ENCODE results near the gene ARHGDIA.

The ARHGDIA gene

DNA sequence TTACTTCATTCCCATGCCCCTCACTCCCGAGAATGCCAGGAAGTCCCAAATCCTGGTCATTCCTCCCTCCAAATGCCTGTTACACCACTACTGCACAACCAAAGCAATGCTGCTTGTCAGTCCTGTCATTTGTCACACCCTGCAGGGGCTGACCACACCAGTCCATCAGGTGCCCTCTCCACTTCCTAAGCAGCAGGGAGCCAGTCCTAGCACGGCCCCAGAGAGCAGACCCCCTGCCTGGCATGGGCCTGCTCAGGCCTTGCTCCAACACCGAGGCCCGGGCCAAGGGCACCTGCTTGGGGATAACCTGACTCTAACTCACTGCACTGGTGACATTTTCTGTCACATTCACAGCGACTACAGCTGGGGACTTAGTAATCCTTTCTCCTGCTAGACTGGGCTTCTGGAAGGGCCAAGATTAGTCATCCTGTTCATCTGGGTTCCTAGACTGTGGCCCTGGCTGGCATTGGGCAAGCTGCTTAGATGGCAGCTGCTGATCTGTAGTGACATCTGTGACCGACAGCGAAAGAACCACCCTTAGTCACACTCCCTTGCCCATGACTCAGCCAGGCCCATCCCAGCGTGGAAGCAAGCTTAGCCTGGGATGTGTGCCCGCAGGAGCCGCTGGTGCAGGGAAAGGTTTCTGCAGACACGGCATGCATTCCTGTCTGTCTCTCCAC is 14.9 kb upstream of the ARHGDIA start:
- DNase-seq = no peak

DNA sequence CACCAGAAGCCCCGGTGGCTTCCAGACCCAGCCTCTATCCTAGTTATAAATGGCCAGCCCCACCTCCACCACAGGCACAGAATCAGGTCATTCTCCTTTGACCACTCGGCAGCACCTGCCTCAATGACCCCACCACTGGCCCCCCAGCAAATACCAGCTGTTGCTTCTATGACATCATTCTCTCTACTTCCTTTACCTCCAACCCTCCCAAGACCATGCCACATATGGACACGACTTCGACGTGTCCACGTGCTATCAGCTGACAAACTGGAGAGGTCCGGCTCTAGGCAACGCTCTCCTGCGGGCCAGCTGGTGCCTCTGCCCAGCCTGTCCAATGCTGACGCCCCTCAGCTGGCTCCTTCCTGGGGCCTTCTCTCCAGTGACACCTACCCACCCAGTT is 14.3 kb upstream of the ARHGDIA start:
- no peak for DNase-seq

GRCh38 chr17:81884968-81885367 is 13.8 kb upstream of the ARHGDIA start:
- DNase-seq = no peak

DNA sequence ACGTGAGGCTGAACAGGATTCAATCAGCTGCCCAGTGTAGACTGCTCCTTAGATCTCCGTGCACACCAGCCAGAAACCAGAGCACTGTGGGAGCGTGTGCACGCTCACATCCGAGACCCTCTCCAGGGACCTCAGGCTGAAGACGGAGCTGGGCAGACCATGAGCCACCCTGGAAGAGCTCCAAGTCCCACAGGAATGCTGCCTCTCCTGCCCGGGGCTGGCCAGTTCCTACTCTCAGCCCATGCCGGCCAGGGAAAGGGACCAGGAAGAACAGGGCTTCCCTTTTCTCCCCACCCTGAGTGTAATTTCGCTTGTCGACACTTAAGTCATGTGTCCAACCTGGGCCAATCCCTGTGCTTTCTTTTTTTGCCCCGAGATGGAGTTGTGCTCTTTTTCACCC is 13.4 kb upstream of the ARHGDIA start:
- DNase-seq = no peak

DNA sequence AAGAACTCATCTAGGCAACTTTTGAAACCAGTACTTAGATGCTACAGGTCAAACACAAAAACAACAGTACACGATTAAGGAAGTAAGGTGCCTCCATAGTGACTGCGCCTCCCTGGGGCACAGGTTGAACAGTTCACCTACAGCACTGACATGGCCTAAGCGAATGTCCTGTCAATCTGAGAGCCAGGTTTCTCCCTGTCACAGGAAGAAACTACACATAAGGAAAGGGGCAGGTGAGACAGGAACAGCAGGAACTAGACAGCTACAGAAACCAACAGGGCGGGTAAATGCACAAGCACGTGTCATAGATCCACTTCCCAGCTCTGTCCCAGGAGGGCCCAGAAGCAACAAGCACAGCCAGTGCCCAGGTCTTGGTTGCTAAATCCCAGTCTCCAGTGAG is 8.0 kb upstream of the ARHGDIA start:
- no peak for DNase-seq

GRCh38 chr17:81878294-81878693 is 7.2 kb upstream of the ARHGDIA start:
- DNase-seq = no peak

DNA sequence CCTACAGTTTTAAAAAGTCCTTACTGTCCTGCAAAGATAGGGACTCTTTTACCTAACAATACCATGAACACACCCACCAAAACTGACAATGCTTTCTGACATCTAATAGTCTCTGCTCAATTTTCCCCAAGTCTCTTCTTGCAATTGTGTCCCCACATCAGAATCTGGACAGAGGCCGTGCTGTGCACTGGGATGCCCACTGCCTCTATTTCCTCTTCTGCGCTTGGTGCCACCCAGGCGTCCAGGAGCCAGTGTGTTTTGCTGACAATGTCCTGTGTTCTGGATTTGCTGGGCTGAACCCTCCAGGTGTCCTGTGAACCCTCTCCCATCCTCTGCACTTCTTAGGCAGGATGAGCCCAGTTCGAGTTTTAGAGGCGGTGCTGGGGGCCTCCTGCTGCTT is 6.4 kb upstream of the ARHGDIA start:
- DNase-seq = no peak

DNA sequence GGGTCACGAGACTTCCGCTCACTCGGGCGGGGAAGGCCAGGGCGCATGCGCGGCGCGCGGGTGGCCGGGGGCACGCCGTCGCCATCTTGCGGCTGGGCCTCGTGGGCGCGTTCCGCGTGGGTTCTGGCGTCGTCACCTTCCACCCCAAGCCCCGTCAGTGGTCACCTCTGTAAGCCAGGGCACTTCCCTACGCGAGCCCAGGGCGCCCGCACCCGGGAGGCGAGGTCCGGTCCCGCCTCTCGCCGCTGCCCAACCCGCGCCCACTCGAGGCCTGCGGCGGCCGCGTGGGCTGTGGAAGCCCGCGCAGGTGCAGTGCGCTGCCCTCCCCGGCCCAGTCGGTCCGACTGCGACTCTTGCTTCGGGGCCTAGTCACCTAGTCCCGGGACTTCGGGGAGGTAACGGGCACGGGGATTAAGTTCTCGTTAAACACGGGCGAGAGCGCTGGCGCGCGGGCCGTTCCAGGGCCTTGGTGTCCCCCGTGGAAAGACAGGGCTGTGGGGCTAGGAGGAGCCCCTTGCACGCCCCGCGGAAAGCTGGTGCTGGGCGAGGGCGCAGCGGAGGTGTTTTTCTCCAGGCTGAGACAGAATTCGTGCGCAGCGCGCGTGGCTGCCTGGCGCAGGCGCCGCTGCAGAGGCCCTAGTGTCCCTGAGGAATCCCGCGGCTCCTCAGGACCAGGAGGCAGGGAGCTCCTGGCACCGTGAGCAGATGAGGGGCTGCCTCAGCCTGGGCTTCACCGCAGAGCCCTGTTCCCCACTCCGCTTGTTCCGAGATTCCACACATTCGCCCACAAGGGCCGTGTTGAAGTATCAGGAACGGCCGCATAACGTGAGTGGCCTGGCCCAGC is 472 bp upstream of the ARHGDIA start:
- DNase-seq = peak; percentile 88 to 95 (median 92)

DNA sequence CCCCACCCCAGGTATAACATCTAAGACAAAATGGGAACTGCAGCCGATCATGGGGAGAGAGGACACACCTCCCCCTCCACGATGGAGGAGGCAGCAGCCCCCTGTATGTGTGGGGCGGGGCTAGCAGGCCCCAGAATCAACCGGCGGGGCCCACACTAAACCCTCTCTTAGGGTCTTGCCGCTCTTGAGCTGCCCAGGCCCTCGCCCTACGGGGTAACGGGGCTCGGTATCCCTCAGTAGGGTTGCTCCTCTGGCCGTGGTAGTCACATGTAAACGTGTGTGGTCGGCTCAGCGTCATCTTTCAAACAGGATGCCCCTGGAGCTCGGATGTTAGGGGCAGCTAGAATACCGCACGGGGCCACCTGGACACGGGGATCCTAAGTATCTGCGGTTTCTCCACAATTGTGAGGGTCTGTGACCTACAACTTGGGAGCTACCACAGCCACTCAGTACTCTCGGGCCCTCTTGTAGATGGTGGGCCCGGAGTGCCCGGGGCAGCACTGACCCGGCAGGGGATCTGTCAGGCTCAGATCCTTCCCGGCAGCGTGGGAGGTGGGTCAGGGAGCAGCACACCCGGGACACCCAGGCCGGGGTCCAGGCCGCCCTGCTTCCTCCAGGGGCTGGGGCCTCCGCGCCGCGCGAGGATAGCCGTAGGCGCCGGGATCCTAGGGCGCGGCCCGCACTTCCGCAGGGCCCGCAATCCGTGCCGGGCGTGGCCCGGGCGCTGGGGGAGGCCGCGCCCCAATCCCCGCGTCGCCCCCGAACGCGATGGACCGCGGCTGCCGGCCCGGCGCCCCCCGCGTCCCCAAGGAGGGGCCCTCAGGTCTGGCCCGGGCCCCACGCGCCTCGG is 781 bp downstream of the ARHGDIA start:
- peak in 1 of 4 experiments; percentile 29 for DNase-seq

- peak in 2 of 4 experiments; percentile 24 to 28 for DNase-seq
Measured at GRCh38 chr17:81869221-81870130, 1.7 kb downstream of the ARHGDIA start.

DNA sequence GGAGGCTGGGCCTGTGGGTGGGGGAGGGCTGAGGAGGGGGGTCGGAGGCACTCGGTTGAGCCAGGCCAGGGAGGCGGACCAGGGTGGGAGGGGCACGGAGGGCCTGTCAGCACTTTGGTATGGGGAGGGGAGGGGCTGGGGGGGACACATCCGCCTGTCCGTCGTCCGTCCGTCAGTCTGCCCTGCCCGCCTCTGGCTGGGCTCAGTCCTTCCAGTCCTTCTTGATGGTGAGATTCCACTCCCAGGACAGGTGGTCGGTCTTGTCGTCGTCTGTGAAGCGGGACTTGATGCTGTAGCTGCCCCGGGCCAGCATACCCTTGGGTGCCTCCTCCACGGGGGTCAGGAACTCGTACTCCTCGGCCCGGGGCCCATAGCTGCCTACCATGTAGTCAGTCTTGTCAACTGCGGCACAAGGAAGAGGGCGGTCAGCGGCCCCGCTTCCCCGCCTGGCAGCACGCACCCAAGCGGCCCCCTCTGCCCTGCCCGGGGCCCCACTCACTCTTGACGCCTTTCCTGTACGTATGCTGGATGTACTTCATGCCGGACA is 2.4 kb downstream of the ARHGDIA start:
- DNase-seq = no peak

GRCh38 chr17:81867991-81868673 is 3.0 kb downstream of the ARHGDIA start:
- DNase-seq = no peak

GRCh38 chr17:81867170-81867990 is 3.8 kb downstream of the ARHGDIA start:
- no peak for DNase-seq

GRCh38 chr17:81866440-81867169 is 4.5 kb downstream of the ARHGDIA start:
- DNase-seq = no peak

GRCh38 chr17:81865733-81866439 is 5.3 kb downstream of the ARHGDIA start:
- no peak for DNase-seq

DNA sequence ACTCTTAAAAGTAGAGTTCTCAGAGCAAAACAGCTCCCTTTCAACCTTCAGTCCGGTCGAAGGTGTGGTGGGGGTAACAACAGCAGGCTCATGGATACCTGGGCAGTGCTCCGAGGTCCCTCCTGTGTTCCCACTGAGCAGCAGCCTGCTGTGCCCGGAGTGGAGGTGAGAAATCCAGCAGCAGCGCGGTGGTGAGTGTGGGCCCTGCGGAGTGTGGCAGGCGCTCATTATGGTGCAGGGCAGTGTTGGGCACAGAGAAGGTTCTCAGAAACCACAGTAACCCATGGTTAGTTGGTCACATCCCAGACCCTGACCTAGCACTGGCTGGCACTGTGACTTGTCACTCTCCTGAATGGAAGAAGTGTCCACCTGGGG is 5.8 kb downstream of the ARHGDIA start:
- DNase-seq = no peak

DNA sequence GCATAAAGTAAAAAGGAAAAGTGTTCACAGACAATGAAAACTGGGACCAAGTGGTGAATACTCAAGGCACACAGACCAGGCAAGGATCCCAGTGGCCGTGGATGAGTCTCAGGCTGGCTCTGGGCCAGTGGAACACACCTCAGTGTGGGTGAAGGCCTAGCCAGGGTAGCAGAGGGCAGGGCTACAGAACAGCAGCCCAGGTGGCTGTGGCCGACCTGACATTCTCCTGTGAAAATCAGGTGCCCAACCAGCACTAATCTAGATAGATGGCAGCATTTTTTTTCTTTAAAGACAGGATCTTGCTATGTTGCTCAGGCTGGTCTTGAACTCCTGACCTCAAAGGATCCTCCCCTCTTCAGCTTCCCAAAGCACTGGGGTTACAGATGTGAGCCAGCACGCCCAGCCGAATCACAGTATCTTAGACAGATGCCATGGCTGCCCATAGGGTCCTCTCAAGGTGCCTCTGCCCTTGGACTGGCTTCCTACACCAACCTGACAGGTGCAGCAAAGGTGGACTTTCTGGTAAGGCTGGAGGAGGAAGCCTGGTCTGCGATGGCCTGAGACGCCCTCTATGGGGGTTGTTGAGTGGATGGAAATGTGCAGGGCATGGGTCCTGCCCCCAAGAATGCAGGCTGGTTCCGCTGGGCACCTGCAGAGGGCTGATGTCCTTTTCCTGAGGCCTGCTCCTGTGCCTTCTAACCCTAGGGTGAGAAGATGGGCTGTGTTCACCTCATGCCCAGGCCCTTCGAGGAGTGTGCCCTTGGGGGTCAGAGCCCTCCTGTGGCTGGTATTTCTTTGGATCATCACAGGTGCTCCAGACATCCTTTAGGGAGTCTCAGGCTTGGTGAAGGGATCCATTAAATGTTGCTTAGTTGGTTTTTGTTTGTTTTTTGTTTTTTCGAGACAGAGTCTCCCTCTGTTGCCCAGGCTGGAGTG is 7.0 kb downstream of the ARHGDIA start:
- no peak for DNase-seq

DNA sequence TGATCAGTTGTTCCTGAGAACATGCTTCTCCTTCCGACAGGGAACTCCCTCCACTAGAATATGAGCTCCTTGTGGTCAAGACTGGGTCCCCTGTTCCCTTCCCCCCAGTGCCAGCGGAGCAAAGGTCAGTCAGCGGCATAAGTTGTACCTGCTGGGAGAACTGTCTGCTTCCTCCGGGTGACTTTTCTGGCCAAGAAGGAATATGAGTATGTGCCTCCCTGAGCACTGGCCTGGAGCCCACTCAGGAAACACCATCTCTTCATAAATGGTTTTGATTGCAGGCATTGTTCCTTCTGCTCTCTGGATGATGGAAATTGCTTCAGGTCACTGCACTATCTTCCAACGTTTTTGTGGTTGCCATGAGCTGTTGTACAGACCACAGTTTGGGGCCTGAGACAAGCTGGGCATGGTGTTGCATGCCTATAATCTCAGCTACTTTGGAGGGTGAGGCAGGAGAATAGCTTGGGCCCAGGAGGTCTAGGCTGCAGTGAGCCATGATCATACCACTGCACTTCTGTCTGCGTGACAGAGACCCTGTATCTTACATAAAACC is 7.9 kb downstream of the ARHGDIA start:
- DNase-seq = no peak

Measured in activated naive CD4-positive, alpha-beta T cell (primary cell).